GM18520 (cell line): Measurements from ENCODE around the gene ABHD15.

Experiments used
- ATAC-seq: cut with Tn5 transposase; IDR thresholded peaks from one replicate; pipeline ENCODE4 v1.9.1; 2021; ENCODE audit not compliant: unreplicated experiment

The ABHD15 gene

GRCh38 chr17:29583324-29584248, 16.7 kb upstream of the ABHD15 start:
- no peak for ATAC-seq

DNA sequence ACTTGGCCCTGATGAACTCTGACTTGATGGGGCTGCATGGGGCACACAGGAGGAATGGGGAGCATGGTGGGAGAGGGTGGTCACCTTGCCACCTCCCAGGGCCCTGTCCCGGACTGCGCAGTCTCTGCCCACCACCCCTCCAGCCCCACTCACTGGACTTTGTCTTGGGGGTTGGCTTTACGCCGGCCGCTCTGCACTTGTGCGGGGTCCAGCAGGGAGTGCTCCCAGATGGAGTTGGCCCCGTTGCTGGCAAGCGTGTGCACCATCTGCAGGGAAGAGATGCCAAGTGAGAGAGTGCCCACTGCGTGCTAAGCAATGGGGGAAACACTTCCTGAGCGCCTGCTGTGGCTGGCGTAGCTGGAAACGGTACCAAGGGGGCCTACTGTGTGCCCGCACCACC, 15.9 kb upstream of the ABHD15 start:
- ATAC-seq, result no peak

DNA sequence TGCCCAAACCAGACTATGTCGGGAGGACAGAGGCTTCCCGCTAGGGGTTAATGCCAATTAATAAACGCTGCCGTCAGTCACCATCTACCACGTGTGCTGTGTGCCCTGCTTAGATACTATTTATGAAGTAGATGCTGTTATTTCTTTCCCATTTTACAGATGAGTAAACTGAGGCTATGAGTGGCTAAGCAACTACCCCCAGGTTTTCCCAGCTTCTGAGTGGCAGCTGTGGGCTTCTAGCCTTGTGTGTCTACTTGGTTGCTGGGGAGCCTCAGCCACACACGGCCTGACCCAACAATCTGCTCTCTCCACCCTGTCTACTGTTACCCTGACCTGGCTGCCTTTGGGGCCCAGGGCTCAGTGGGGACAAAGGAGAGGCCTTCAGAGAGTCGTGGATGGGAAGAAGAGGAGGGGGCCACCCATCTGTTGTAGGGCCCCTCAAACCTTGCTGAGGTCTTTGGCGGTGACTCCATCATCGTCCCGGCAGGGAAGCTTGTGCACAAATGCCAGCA, 15.5 kb upstream of the ABHD15 start:
- ATAC-seq, result no peak

- no peak for ATAC-seq
Measured at GRCh38 chr17:29581583-29582253, 14.9 kb upstream of the ABHD15 start.

DNA sequence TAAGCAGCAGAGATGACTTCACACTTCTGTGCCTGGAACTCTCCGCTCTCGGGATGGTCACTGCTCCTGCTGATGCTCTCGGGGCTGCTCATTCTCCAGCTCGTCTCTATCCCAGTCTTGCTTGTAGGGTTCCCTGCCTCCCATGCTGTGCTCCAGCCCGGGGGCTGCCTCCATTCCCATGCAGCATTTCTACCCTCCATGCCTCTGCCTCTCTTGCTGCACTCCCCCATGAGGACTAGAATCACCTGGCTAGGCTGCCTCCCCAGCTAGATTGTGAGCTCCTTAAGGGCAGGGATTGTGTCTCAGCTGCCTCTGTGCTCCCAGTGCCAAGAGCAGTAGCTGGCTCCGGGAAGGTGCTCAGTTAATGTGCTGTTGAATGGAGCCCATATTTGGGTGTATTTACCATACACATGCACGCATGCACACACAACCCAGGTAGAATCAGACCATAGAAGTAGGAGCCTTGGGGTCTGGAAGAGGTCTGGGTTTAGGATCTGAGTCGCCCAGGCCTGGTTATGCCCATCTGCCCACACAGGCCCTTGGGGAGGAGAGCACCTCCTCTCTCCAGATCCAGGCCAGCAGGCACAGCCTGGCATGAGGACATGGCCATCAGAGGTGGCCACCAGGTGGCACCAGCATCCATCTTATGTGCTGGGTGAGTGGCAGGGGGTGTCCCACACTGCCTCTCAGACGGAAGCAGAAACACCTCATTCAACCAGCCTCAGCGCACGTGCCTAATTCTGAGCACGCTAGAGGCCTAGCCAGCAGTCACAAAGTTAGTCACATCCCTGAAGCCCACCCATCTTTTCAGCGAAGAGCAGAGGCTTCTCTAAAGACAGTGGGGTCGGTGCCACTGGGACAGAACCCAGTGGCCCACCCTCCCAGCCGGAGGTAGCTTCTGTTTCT, 13.3 kb upstream of the ABHD15 start:
- ATAC-seq, result peak; percentile 79

DNA sequence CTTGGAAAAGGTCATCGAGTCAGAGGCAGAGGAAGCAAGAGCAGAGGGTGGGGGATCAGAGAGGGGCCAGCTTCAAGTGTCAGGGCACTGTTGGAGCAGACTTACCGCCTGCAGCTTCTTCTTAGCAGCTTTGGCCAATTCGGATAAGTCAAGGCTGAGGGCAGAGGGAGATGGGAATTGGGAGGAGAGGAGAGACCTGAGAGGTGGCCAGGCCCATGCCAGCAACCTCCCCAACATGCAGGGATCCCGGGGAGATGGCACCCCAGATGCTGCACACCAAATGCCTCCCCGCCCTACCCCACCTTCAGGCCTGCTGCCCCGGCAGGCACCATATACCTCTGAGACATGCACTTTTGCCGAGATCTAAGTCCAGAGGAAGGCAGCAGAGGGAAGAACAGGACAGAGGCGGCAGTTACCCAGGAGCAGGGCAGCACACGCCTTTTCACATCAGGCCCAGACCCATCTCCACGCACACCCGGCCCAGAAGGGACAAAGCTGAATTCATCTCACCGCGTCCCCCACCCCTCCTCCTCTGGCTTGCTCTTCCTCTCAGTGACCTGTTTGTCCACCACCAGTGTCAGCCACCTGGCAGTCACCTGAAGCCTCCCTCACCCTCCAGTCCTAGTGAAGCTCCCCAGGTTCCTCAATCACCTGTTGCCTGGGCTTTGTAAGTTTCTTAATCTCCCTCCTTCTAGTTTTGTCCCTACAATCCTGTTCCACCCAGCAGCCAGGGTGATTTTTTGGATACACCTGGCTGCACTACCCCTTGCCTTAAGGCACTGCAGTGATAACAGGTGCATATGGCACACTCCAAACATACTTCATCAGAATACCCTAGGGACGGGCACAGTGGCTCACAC, 12.0 kb upstream of the ABHD15 start:
- no peak for ATAC-seq

DNA sequence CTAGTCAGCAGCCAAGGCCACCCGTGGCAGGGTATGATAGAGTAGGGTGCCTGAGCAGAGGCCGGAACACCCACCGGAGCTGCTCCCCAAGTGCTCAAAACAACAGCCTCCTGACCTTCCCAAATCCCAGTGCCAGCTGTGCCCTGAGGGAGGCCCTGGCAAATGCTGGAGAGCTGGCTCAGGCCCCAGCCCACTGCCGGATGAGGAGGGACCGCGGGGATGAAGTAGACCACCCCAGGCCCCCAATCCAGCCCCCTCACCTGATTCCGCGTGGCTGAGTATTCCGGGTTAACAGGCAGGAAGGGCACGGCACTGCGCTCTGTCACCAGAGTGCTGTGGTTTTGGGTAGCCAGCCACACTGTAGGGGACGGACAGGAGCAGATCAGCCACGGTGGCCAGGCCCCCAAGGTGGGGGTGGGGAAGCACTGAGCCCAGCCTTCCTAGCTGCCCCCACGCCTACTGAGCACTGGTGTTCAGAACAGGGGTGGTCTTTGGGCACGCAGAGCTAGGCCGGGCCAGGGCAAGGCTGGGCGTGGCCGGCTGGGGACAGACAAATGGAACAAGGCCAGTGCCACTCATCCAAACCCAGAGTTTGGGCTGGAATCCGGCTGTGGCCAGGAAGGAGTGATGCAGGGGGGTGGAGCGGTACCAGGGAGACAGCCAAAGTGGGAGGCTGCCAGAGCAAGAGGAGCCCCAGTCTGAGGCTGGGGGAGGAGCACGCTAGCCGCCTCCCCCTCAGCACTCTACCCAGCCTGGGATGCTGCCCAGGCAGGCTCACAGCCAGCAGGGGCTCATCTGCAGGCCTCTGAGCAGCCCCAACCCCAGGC, 10.8 kb upstream of the ABHD15 start:
- no peak for ATAC-seq

GRCh38 chr17:29577001-29577370, 10.1 kb upstream of the ABHD15 start:
- ATAC-seq, result no peak

GRCh38 chr17:29576214-29577000, 9.6 kb upstream of the ABHD15 start:
- no peak for ATAC-seq

- ATAC-seq, result no peak
Measured at GRCh38 chr17:29575511-29576213, 8.8 kb upstream of the ABHD15 start.

DNA sequence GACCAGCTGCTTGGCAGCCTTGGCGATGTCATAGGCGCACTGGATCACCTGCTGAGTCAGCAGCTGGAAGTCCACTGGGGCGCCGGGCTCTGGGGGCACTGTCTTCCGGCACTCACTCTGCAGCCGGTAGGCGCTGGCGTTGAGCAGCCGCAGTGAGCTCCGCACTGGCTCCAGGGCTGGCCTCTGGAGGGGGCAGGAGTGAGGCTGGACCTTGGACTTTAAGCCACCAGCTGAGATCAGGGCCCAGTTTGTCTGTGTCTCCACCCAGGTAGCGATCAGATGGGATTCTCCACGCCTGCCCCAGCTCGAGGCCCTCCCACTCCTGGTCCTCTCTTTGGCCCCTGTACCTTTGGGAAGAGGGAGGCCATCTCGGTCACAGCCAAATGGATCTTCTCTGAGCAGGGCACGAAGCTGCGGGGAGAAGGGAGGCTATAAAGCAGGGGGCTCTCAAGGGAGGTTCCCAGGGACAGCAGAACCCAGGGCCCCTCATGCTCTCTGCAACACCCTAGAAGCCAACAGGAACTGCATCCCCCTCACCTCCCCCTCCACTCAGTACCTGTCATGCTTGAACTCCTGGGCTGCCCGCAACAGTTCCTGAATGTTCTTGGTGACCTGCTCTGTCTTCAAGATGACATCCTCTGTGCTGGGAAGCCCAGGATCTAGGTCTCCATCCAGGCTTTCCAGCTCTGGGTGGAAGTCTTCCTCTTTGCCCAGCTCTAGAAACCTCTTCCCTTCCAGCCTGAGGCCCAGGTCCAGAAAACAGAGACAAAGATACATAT, 8.1 kb upstream of the ABHD15 start:
- ATAC-seq, result no peak

DNA sequence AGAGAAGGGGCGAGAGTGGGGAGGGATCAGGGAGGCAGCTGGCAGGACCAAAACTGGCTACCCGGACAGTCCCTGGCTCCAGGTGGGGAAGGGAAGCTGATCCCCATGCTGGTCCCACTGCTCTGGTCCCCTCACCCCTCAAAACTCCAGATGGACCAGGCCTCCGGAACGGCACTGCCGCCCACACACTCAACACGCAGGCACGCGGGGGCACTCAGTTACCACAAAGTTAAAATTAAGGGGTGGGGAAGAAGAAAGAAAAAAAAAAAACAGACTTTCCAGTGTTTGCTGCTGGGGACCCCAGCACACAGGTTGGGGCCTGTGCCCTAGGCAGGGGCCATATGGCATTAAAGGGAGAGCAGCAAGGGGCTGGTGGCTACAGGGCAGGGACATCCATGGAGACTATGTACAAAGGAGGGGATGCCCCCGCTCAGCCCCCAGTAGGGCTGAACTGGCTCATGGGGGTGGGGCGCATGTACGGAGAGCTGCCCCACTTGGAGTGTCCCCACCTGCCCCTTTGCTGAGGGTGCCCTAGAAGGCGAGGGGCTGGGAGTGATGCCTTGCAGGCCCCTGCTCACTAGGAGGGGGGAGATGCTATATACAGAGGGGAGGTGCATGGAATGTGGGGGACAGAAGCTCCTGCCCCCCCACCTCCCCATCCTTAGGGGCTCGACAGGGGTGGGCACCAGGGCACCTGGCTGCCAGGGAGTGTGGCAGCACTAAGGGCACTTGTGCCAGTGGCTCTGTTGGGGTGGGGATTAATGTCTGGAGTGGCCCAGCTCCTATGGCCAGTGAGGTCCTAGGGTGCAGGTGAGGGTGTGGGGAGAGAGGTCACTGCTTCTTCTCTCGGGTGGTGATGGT, 7.3 kb upstream of the ABHD15 start:
- no peak for ATAC-seq

DNA sequence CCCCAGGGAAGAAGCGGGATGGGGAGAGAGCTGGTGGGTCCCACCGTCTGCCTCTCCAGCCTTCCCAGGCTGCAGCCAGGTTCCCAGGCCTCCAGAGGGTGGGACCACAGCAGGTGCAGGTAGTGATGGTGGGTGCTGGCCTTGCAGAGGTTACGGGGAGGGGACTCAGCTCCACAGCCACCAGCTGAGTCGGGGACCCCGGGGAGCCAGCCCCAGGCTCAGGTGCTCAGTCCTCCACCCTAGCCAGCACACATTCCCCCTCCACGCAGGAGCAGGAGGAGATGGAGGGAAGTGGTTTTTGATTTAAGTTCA, 6.7 kb upstream of the ABHD15 start:
- no peak for ATAC-seq

DNA sequence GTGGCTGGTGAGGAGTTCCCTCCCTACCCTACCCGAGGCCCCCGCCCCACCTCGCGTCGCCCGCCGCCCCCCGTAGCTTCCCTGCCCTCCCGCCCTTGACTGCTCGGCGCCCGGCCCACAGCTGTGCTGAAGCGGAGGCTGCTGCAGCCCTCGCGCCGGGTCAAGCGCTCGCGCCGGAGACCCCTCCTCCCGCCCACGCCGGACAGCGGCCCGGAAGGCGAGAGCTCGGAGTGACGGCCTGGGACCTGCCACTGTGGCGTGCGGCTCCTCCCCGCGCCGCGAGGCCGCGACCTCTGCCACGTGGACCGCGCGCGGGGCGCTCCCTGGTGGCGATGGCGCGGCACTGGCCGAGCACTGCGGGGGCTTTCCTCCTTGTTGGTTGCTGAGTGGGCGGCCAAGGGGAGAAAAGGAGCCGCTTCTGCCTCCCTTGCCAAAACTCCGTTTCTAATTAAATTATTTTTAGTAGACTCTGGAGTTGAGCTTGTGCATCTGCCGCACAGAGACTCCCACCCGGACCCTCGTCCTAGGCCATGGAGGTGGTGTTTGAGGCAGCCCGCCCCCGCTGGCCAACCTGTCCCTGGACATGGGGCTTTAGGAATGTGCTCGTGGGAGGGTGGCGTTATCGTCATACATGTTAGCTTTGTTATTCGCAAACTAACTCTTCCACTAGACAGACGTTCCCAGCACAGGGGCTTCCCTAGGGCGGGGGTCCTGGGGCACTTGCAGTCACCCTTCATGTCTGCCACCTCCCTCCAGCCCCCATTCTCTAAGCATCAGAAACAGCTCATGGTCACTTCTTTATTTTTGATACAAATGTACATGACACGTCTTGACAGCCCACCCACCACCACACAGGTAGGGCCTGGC, 6.1 kb upstream of the ABHD15 start:
- no peak for ATAC-seq

GRCh38 chr17:29571883-29572681, 5.2 kb upstream of the ABHD15 start:
- no peak for ATAC-seq
